Measurements from ENCODE around the gene JADE1. TPM values are rescaled to one million over a fixed set of nuclear protein-coding genes. Genes with fewer than 3 reads are reported as not detected.

Gene JADE1
- polyA plus RNA-seq, 1 donor, result 24.7 TPM

- H3K36me3 ChIP-seq (ENCODE audit: control insufficient read depth, insufficient read depth, low read length), result peaks cover 78% of the 10 kb centered on the region
- no CpG with 5 or more reads among the region's 18 CpGs for WGBS (ENCODE audit: insufficient coverage, low lambda C conversion rate)
- H3K4me3 ChIP-seq (ENCODE audit: low read length), result no peak overlapping the region
- no peaks in the 10 kb centered on the region for H3K27me3 ChIP-seq (ENCODE audit: control insufficient read depth, insufficient read depth, low read length)
- no peak for DNase-seq
- H3K4me1 ChIP-seq (ENCODE audit: control insufficient read depth, insufficient read depth, low read length), result no peaks in the 10 kb centered on the region
- no peak overlapping the region for H3K27ac ChIP-seq (ENCODE audit: low read length)
- no peaks in the 10 kb centered on the region for H3K9me3 ChIP-seq (ENCODE audit: control insufficient read depth, low read depth, low read length)
Measured at GRCh38 chr4:128858879-128859671, 49.6 kb downstream of the JADE1 start.

- no peak overlapping the region for H3K4me3 ChIP-seq (ENCODE audit: low read length)
- H3K9me3 ChIP-seq (ENCODE audit: control insufficient read depth, low read depth, low read length), result no peaks in the 10 kb centered on the region
- DNase-seq, result no peak
- no CpG with 5 or more reads among the region's 6 CpGs for WGBS (ENCODE audit: insufficient coverage, low lambda C conversion rate)
- no peak overlapping the region for H3K27ac ChIP-seq (ENCODE audit: low read length)
- H3K4me1 ChIP-seq (ENCODE audit: control insufficient read depth, insufficient read depth, low read length), result no peaks in the 10 kb centered on the region
- no peaks in the 10 kb centered on the region for H3K27me3 ChIP-seq (ENCODE audit: control insufficient read depth, insufficient read depth, low read length)
- H3K36me3 ChIP-seq (ENCODE audit: control insufficient read depth, insufficient read depth, low read length), result peaks cover 76% of the 10 kb centered on the region
Measured at GRCh38 chr4:128859887-128860677, 50.6 kb downstream of the JADE1 start.

GRCh38 chr4:128861856-128862518 lies 52.5 kb downstream of the JADE1 start:
- H3K9me3 ChIP-seq (ENCODE audit: control insufficient read depth, low read depth, low read length), result no peaks in the 10 kb centered on the region
- H3K27me3 ChIP-seq (ENCODE audit: control insufficient read depth, insufficient read depth, low read length), result no peaks in the 10 kb centered on the region
- no CpG with 5 or more reads among the region's 13 CpGs for WGBS (ENCODE audit: insufficient coverage, low lambda C conversion rate)
- no peak for DNase-seq
- peaks cover 64% of the 10 kb centered on the region for H3K36me3 ChIP-seq (ENCODE audit: control insufficient read depth, insufficient read depth, low read length)
- no peak overlapping the region for H3K27ac ChIP-seq (ENCODE audit: low read length)
- H3K4me1 ChIP-seq (ENCODE audit: control insufficient read depth, insufficient read depth, low read length), result no peaks in the 10 kb centered on the region
- H3K4me3 ChIP-seq (ENCODE audit: low read length), result no peak overlapping the region

- H3K36me3 ChIP-seq (ENCODE audit: control insufficient read depth, insufficient read depth, low read length), result peaks cover 60% of the 10 kb centered on the region
- H3K27ac ChIP-seq (ENCODE audit: low read length), result no peak overlapping the region
- H3K27me3 ChIP-seq (ENCODE audit: control insufficient read depth, insufficient read depth, low read length), result no peaks in the 10 kb centered on the region
- no peaks in the 10 kb centered on the region for H3K4me1 ChIP-seq (ENCODE audit: control insufficient read depth, insufficient read depth, low read length)
- no peaks in the 10 kb centered on the region for H3K9me3 ChIP-seq (ENCODE audit: control insufficient read depth, low read depth, low read length)
- no peak for DNase-seq
- no CpG with 5 or more reads among the region's 14 CpGs for WGBS (ENCODE audit: insufficient coverage, low lambda C conversion rate)
- H3K4me3 ChIP-seq (ENCODE audit: low read length), result no peak overlapping the region
Measured at GRCh38 chr4:128862608-128863311, 53.3 kb downstream of the JADE1 start.

GRCh38 chr4:128863312-128864075 lies 54.0 kb downstream of the JADE1 start:
- Histone ChIP-seq H3K27ac (ENCODE audit: low read length) (no peak overlapping the region), H3K9me3 (ENCODE audit: control insufficient read depth, low read depth, low read length) (no peaks in the 10 kb centered on the region), H3K36me3 (ENCODE audit: control insufficient read depth, insufficient read depth, low read length) (peaks cover 53% of the 10 kb centered on the region), H3K27me3 (ENCODE audit: control insufficient read depth, insufficient read depth, low read length) (no peaks in the 10 kb centered on the region), H3K4me3 (ENCODE audit: low read length) (no peak overlapping the region), H3K4me1 (ENCODE audit: control insufficient read depth, insufficient read depth, low read length) (no peaks in the 10 kb centered on the region)
- peak; percentile 57 to 66 for DNase-seq
- 100% methylated on average over 1 of the region's 10 CpGs for WGBS (ENCODE audit: insufficient coverage, low lambda C conversion rate)

GRCh38 chr4:128865132-128865531 lies 55.6 kb downstream of the JADE1 start:
- H3K4me1 ChIP-seq (ENCODE audit: control insufficient read depth, insufficient read depth, low read length), result no peaks in the 10 kb centered on the region
- H3K9me3 ChIP-seq (ENCODE audit: control insufficient read depth, low read depth, low read length), result no peaks in the 10 kb centered on the region
- H3K27me3 ChIP-seq (ENCODE audit: control insufficient read depth, insufficient read depth, low read length), result no peaks in the 10 kb centered on the region
- H3K4me3 ChIP-seq (ENCODE audit: low read length), result no peak overlapping the region
- H3K27ac ChIP-seq (ENCODE audit: low read length), result no peak overlapping the region
- DNase-seq, result no peak
- H3K36me3 ChIP-seq (ENCODE audit: control insufficient read depth, insufficient read depth, low read length), result peaks cover 56% of the 10 kb centered on the region
- WGBS (ENCODE audit: insufficient coverage, low lambda C conversion rate), result 100% methylated on average over 1 of the region's 2 CpGs

GRCh38 chr4:128866269-128866668 lies 56.8 kb downstream of the JADE1 start:
- Histone ChIP-seq H3K4me1 (ENCODE audit: control insufficient read depth, insufficient read depth, low read length) (no peaks in the 10 kb centered on the region), H3K9me3 (ENCODE audit: control insufficient read depth, low read depth, low read length) (no peaks in the 10 kb centered on the region), H3K27ac (ENCODE audit: low read length) (no peak overlapping the region), H3K27me3 (ENCODE audit: control insufficient read depth, insufficient read depth, low read length) (no peaks in the 10 kb centered on the region), H3K4me3 (ENCODE audit: low read length) (no peak overlapping the region), H3K36me3 (ENCODE audit: control insufficient read depth, insufficient read depth, low read length) (peaks cover 52% of the 10 kb centered on the region)
- no peak for DNase-seq
- WGBS (ENCODE audit: insufficient coverage, low lambda C conversion rate), result 100% methylated on average over 2 of the region's 2 CpGs

GRCh38 chr4:128866691-128867090 lies 57.2 kb downstream of the JADE1 start:
- WGBS (ENCODE audit: insufficient coverage, low lambda C conversion rate), result 60% methylated on average over 1 of the region's 1 CpG
- no peak for DNase-seq
- Histone ChIP-seq H3K27ac (ENCODE audit: low read length) (no peak overlapping the region), H3K9me3 (ENCODE audit: control insufficient read depth, low read depth, low read length) (no peaks in the 10 kb centered on the region), H3K27me3 (ENCODE audit: control insufficient read depth, insufficient read depth, low read length) (no peaks in the 10 kb centered on the region), H3K4me3 (ENCODE audit: low read length) (no peak overlapping the region), H3K36me3 (ENCODE audit: control insufficient read depth, insufficient read depth, low read length) (peaks cover 52% of the 10 kb centered on the region), H3K4me1 (ENCODE audit: control insufficient read depth, insufficient read depth, low read length) (no peaks in the 10 kb centered on the region)

- H3K4me1 ChIP-seq (ENCODE audit: control insufficient read depth, insufficient read depth, low read length), result no peaks in the 10 kb centered on the region
- peaks cover 49% of the 10 kb centered on the region for H3K36me3 ChIP-seq (ENCODE audit: control insufficient read depth, insufficient read depth, low read length)
- no peak for DNase-seq
- H3K9me3 ChIP-seq (ENCODE audit: control insufficient read depth, low read depth, low read length), result no peaks in the 10 kb centered on the region
- H3K27me3 ChIP-seq (ENCODE audit: control insufficient read depth, insufficient read depth, low read length), result no peaks in the 10 kb centered on the region
- WGBS (ENCODE audit: insufficient coverage, low lambda C conversion rate), result 90% methylated on average over 2 of the region's 3 CpGs
- H3K27ac ChIP-seq (ENCODE audit: low read length), result no peak overlapping the region
- H3K4me3 ChIP-seq (ENCODE audit: low read length), result no peak overlapping the region
Measured at GRCh38 chr4:128868758-128869157, 59.3 kb downstream of the JADE1 start.

Data from large intestine (tissue), 3 donors.